Kasumi-1 (cell line): Measurements from ENCODE around the gene ELP4.

Experiments used
- DNase-seq, 2 experiments: peaks; one replicate each; lab custom pipeline; 2025; lab: John Stamatoyannopoulos, UW

The ELP4 gene

GRCh38 chr11:31810779-31811647 lies 301.4 kb downstream of the ELP4 start, which contains the start of gene PAX6:
PAX6 (minus strand) TSS chr11:31811322; CDS start chr11:31806411, 4,911 bp downstream.
- DNase-seq: peak; percentile 88 to 90

GRCh38 chr11:31812383-31813381 lies 303.1 kb downstream of the ELP4 start:
- no peak for DNase-seq

GRCh38 chr11:31813391-31814175 lies 304.0 kb downstream of the ELP4 start:
- DNase-seq: no peak

- DNase-seq: no peak
Observed at GRCh38 chr11:31814176-31814868, 304.8 kb downstream of the ELP4 start.

DNA sequence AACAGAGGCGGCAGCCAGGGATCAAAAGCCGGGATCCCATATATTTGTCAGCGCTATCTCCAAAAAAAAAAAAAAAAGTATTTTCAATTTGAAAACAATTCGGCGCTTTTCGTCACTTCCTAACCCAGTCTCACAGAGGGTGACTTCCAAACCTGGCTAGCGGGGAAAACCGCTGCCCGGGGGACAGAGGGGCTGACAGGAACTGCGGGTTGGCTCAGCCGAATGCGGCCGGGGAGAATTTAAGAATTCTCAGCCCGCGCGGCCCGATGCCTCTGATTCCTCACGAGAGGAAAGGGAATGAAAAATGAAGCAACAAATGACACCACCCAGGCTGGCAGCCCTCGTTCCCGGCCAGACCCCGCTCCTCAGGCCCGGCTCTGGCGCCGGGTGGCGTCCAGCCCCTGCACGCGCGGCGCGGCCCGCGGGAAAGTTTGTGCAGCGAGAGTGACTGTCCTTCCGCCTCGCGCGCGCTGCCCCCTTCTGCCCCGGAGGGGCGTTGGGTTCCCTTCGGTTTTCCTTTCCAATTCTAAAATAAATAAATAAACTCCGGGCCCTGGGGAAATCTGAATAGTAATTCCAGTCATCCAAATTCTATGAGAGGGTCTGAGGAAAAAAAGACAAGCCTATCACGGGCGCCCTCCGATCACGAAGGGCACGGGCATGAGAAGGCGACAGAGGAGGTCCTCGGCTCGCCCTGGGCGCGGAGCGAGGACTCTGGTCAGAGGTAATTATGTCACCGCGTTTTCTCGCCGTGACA lies 306.3 kb downstream of the ELP4 start:
- DNase-seq: no peak

DNA sequence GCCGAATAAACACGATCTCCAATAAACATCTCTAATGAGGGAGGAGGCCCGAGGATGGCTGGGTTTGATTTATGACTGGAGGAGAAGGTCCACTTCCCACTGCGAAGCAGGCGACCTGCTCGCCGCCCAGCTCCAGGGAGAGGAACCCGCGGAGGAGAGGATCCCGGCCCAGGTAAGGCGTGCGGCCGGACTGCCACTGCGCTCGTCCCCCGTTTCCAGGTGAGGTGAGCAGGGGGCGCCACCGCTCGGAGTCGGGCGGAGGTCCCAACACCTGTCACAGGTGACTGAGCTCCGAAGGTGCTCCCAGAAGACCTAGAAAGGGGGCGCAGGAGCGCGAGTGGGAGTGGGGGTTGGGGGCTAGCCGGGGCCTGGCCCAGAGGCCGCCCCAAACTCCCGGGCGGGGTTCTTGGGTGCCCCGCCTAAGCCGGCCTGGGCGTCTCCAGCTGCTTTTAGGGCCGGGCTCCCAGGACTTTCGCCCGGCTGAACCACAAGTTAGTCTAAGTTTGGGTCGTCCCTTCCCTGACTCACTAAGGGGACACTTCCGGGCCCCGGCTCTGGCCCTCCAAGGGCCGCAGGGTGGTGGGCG lies 307.0 kb downstream of the ELP4 start:
- no peak for DNase-seq

- no peak for DNase-seq
Observed at GRCh38 chr11:31817054-31817620, 307.6 kb downstream of the ELP4 start.

- no peak for DNase-seq
Observed at GRCh38 chr11:31817621-31818424, 308.3 kb downstream of the ELP4 start.

GRCh38 chr11:31818425-31818755 lies 308.8 kb downstream of the ELP4 start:
- DNase-seq: no peak

GRCh38 chr11:31818874-31819331 lies 309.3 kb downstream of the ELP4 start:
- DNase-seq: no peak

DNA sequence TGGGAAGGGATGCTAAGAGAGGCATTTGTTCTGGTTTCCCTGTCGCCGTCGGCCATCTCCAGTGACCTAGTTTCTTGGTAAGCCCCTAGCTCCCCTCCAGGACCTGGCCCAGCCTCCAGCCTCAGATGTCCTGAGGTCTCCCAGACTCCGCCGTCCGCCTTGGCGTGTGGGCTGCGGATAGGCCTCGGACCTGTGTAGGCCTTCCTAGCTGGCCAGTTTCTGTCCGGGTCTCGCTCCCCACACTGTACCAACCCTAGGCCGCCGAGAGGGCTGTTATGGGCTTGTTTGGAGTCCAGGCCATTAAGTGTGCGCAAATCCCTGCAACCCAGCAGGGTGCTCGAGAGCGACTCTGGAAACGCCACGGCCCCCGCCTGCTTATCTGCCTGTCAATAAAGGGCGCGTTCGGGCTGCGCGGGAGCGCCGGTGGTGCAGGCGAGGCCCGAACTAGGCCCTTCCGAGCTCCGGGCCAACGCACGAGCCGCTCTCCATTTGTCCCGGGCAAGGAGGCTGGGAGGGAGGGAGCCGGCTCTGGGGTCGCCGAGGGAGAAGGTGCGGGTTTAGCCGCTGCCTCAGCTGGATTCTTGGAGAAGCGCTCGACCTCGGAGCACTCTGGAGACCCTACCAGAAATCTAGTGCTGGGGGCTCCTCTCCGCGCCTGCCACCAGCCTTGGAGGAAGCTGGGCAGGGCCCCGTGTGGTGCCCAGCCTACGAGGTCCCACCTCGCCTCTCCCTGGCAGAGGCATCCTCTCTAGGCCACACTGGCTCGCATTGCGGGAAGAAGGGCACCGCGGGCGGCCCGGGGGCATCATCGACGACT lies 310.3 kb downstream of the ELP4 start:
- DNase-seq: no peak

GRCh38 chr11:31820438-31820818 lies 310.9 kb downstream of the ELP4 start:
- DNase-seq: no peak

DNA sequence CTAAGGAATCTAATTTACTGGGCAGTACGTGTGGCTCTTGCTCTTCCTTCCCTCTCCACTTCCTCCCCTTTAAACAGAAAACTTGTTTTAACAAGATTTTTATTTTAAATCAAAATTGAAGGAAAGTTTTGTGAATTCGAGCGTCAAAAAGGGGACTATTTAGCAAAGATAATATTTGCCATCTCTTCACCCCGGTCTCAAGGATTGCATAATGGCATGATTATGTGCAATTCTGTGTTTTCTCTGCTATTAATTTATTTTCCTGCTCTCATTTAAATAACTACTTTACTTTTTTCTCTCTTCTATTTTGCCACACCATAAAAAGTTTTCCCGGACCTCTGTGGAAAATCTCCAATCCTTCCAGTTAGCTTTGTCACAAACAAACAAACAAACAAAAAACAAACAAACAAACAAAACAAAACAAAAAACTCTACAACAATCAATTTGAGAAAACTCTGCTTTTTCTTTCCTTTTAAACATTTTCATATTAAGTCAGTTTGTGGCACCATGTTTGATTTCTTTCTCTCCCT lies 311.7 kb downstream of the ELP4 start:
- no peak for DNase-seq

DNA sequence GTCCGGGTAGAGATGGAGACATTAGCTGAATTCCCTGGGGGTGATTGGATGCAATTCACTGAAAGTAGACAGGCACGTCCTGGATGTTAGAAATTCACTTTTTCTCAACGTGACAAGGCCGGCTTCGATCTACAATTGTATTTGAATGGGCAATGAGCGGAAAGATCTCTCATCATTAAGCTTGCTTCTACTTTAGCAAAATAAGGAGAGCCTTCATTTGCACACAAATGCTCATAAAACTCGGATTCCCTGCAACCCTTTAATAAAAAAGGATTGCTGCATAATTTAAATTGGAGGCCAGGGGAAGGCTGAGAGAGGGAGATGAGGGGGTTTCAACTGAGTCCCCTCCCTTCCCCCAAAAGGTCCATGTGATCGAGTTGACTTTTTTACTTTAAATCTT lies 312.2 kb downstream of the ELP4 start:
- no peak for DNase-seq

GRCh38 chr11:31822175-31822926 lies 312.8 kb downstream of the ELP4 start:
- DNase-seq: no peak

- DNase-seq: no peak
Observed at GRCh38 chr11:31822927-31823643, 313.5 kb downstream of the ELP4 start.
